A549 (cell line): ENCODE data around the gene BCL2. TPM values are rescaled to one million over a fixed set of nuclear protein-coding genes. Genes with fewer than 3 reads are reported as not detected.

Experiments used
- ATAC-seq, 2 experiments: fragments of 200-7000 bp in 1 of 2; fragments of >200 bp in 1 of 2; cut with Nextera tagmentation in 1 of 2; cut with Tn5 transposase in 1 of 2; 3 replicates each; pipeline versions ENCODE4 v1.8.0 to v1.9.1; 2018 to 2020; ENCODE audit warnings: mild to moderate bottlenecking in 1 of 2, moderate library complexity in 1 of 2
- CTCF ChIA-PET: fragments of 300-600 bp; sonication (Branson Sonifier 250); formaldehyde crosslinking; extraction: SDS; loops from one replicate; lab custom pipeline; 2021; ENCODE audit warnings: antibody characterized with exemption, inconsistent platforms; lab: Yijun Ruan, JAX
- POLR2A ChIA-PET: fragments of 350-600 bp; formaldehyde crosslinking; extraction: SDS; loops from one replicate; lab custom pipeline; 2021; ENCODE audit warnings: antibody characterized with exemption, inconsistent platforms; lab: Yijun Ruan, JAX
- DNase-seq, 2 experiments: peaks; one replicate each; pipeline versions ENCODE4 v3.0.0 to v3.0.0-alpha.2; 2011 to 2016; ENCODE audit warnings: low read depth in 1 of 2, low spot score in 1 of 2
- FAIRE-seq: peaks from 2 replicates; lab custom pipeline; 2011; peaks lifted over from hg19 to GRCh38; lab: Jason Lieb, UNC
- H3K27ac ChIP-seq, 2 experiments: fragments of >200 bp; sonication (Bioruptor Twin); formaldehyde crosslinking; 3 replicates each; pipeline ENCODE4 v1.5.1; 2016 to 2017
- H3K4me1 ChIP-seq: fragments of >200 bp; sonication (Bioruptor Twin); formaldehyde crosslinking; 3 replicates; pipeline ENCODE4 v1.6.1; 2016
- H3K4me2 ChIP-seq: fragments of >200 bp; sonication (Bioruptor Twin); formaldehyde crosslinking; 3 replicates; pipeline ENCODE4 v1.6.1; 2016
- H3K4me3 ChIP-seq: fragments of >200 bp; sonication (Bioruptor Twin); formaldehyde crosslinking; 3 replicates; pipeline ENCODE4 v1.5.1; 2016
- H3K9me3 ChIP-seq: fragments of >200 bp; sonication (Bioruptor Twin); formaldehyde crosslinking; 3 replicates; pipeline ENCODE4 v1.6.1; 2016
- BCL3 ChIP-seq: fragments of >200 bp; sonication (Bioruptor Twin); formaldehyde crosslinking; IDR thresholded peaks from 3 replicates; pipeline ENCODE4 v1.6.1; 2016
- BHLHE40 ChIP-seq: IDR thresholded peaks from 2 replicates; pipeline ENCODE4 v1.6.1; 2012; ENCODE audit warnings: low read depth, low read length, inconsistent platforms
- CBX2 ChIP-seq: fragments of 200-600 bp; sonication (generic); IDR thresholded peaks from 2 replicates; pipeline ENCODE4 v1.6.1; 2016; ENCODE audit warnings: low read depth, mild to moderate bottlenecking, borderline replicate concordance
- CBX8 ChIP-seq: fragments of 200-600 bp; sonication (generic); IDR thresholded peaks from 2 replicates; pipeline ENCODE4 v1.6.1; 2016
- CHD2 ChIP-seq: fragments of 150-350 bp; IDR thresholded peaks from 2 replicates; pipeline ENCODE4 v1.6.1; 2014; ENCODE audit warnings: low read length; ENCODE audit not compliant: partially characterized antibody
- FOSL2 ChIP-seq, 2 experiments: fragments of 450-650 bp in 1 of 2; fragments of >200 bp in 1 of 2; sonication (Bioruptor Twin) in 1 of 2; formaldehyde crosslinking; IDR thresholded peaks; 2 replicates each; pipeline versions ENCODE4 v1.5.0 to v1.6.1; 2016 to 2020; ENCODE audit warnings: mild to moderate bottlenecking in 1 of 2, moderate library complexity in 1 of 2
- FOXS1 ChIP-seq: fragments of 250-450 bp; sonication (Bioruptor Pico); IDR thresholded peaks from 2 replicates; pipeline ENCODE4 v1.5.0; 2020; ENCODE audit warnings: mild to moderate bottlenecking, moderate library complexity
- HDAC2 ChIP-seq: fragments of 200-600 bp; sonication (generic); IDR thresholded peaks from 2 replicates; pipeline ENCODE4 v1.6.1; 2016
- JUNB ChIP-seq: fragments of >200 bp; sonication (Bioruptor Twin); formaldehyde crosslinking; IDR thresholded peaks from 2 replicates; pipeline ENCODE4 v1.6.1; 2016
- KDM5A ChIP-seq: fragments of 200-600 bp; sonication (generic); IDR thresholded peaks from 2 replicates; pipeline ENCODE4 v1.6.1; 2016; ENCODE audit warnings: antibody characterized with exemption, mild to moderate bottlenecking
- MAFK ChIP-seq: fragments of 450-650 bp; IDR thresholded peaks from 2 replicates; pipeline ENCODE4 v1.6.1; 2014; ENCODE audit not compliant: partially characterized antibody
- MAZ ChIP-seq: fragments of 150-350 bp; IDR thresholded peaks from 2 replicates; pipeline ENCODE4 v1.6.1; 2014; ENCODE audit warnings: antibody characterized with exemption, low read depth, low read length, borderline replicate concordance
- MYC ChIP-seq: IDR thresholded peaks from 2 replicates; pipeline ENCODE4 v1.6.1; 2012; ENCODE audit warnings: mild to moderate bottlenecking, inconsistent platforms, low read length, improper control_type of control experiment, borderline replicate concordance
- NFE2L2 ChIP-seq: fragments of 150-350 bp; conservative IDR thresholded peaks from 2 replicates; pipeline ENCODE4 v1.6.1; 2014; ENCODE audit warnings: low read length
- NPAS2 ChIP-seq: fragments of 250-450 bp; sonication (Bioruptor Pico); IDR thresholded peaks from 2 replicates; pipeline ENCODE4 v1.8.0; 2022; ENCODE audit warnings: mild to moderate bottlenecking, moderate library complexity, borderline replicate concordance
- POLR2A ChIP-seq: IDR thresholded peaks from 2 replicates; pipeline ENCODE4 v1.6.1; 2012; ENCODE audit warnings: mild to moderate bottlenecking, low read length
- RARB ChIP-seq: fragments of 250-450 bp; sonication (Bioruptor Pico); IDR thresholded peaks from 2 replicates; pipeline ENCODE4 v1.8.0; 2021; ENCODE audit warnings: mild to moderate bottlenecking, moderate library complexity
- RFX5 ChIP-seq: fragments of 450-650 bp; IDR thresholded peaks from 2 replicates; pipeline ENCODE4 v1.7.1; 2014; ENCODE audit warnings: antibody characterized with exemption, mild to moderate bottlenecking, moderate library complexity
- RNF2 ChIP-seq: fragments of 200-600 bp; sonication (generic); IDR thresholded peaks from 2 replicates; pipeline ENCODE4 v1.6.1; 2016; ENCODE audit warnings: low read depth, mild to moderate bottlenecking, antibody characterized with exemption, moderate library complexity, borderline replicate concordance
- TFCP2L1 ChIP-seq: fragments of 250-450 bp; sonication (Bioruptor Pico); IDR thresholded peaks from 2 replicates; pipeline ENCODE4 v1.5.0; 2021; ENCODE audit warnings: mild to moderate bottlenecking
- ZC3H11A ChIP-seq: fragments of 450-650 bp; IDR thresholded peaks from 2 replicates; pipeline ENCODE4 v1.6.1; 2014; ENCODE audit warnings: antibody characterized with exemption, mild to moderate bottlenecking
- ZFP36 ChIP-seq: fragments of 450-650 bp; IDR thresholded peaks from 2 replicates; pipeline ENCODE4 v1.6.1; 2014; ENCODE audit warnings: borderline replicate concordance; ENCODE audit not compliant: partially characterized antibody
- WGBS: methylation state at CpG from one replicate; pipeline ENCODE4 v1.1.6; 2017; ENCODE audit errors: missing lambda C conversion rate; 5-methylcytosine and 5-hydroxymethylcytosine counted together
- polyA plus RNA-seq, 4 experiments: library from polyadenylated mRNA; depleted of rRNA in 3 of 4; stranded (reverse); fragments of >200 nt; fragmentation: RNase III in 1 of 4; extraction: RNeasy Plus Mini Kit Qiagen cat#74134 plus additional on column Dnase treatment in 1 of 4; gene quantifications; 2 replicates in 3 of 4; 3 replicates in 1 of 4; pipeline ENCODE4 v1.2.3, GENCODE V29; 2011 to 2017
- TF ChIP-seq, protein P1 (sequence below): IDR thresholded peaks from 2 replicates; pipeline ENCODE4 v1.6.1; 2012
- TF ChIP-seq, protein P2 (sequence below): fragments of >200 bp; sonication (Bioruptor Twin); formaldehyde crosslinking; IDR thresholded peaks from 3 replicates; pipeline ENCODE4 v1.5.1; 2016

The BCL2 gene
- polyA plus RNA-seq, 2 of the 4 experiments (the other 2 are of a cell fraction) = 0.50 to 0.61 TPM

DNA sequence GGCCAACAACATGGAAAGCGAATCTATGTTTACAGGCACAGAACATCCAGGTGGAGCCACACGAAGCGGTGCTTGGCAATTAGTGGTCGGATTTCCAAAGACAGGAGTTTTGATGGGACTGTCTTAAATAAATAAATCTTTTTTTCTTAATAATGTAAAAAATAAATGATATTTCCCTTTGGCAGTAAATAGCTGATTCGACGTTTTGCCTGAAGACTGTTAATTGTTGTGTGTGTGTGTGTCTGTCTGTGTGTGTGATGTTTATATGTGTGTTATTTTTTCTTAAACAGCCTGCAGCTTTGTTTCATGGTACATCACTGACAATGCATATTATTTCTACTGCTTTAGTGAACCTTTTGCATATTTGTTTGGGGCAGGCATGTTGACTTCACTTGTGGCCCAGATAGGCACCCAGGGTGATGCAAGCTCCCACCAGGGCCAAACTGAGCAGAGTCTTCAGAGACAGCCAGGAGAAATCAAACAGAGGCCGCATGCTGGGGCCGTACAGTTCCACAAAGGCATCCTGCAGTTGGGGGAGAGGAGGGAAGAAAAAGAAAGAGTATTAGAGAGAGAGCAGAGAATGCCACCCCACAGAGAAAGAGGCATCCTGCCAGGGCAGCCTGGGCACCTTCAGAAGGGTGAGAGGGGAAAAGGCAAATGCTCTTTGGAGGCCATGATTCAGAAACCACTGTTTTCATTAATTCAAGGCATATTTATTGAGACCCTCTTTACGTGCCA is 191.2 kb downstream of the BCL2 start:
- no peak overlapping the region for H3K4me2 ChIP-seq
- H3K9me3 ChIP-seq = no peaks in the 10 kb centered on the region
- ChIA-PET POLR2A (no interaction called here), CTCF (interaction anchor here (0.9 to 1.4 kb wide), 3 partner anchors 195 to 307 kb away, joined by 3 to 6 read pairs (median 3); no protein-coding TSS in a partner anchor)
- DNase-seq (no peak), ATAC-seq (no peak), FAIRE-seq (no peak)
- WGBS = 65% methylated on average over 9 of the region's 9 CpGs
- H3K27ac ChIP-seq = no peak overlapping the region
- H3K4me1 ChIP-seq = no peaks in the 10 kb centered on the region
- peak; percentile 13 for TF ChIP-seq MAFK
- no peak for TF ChIP-seq BCL3
- H3K4me3 ChIP-seq = no peak overlapping the region

DNA sequence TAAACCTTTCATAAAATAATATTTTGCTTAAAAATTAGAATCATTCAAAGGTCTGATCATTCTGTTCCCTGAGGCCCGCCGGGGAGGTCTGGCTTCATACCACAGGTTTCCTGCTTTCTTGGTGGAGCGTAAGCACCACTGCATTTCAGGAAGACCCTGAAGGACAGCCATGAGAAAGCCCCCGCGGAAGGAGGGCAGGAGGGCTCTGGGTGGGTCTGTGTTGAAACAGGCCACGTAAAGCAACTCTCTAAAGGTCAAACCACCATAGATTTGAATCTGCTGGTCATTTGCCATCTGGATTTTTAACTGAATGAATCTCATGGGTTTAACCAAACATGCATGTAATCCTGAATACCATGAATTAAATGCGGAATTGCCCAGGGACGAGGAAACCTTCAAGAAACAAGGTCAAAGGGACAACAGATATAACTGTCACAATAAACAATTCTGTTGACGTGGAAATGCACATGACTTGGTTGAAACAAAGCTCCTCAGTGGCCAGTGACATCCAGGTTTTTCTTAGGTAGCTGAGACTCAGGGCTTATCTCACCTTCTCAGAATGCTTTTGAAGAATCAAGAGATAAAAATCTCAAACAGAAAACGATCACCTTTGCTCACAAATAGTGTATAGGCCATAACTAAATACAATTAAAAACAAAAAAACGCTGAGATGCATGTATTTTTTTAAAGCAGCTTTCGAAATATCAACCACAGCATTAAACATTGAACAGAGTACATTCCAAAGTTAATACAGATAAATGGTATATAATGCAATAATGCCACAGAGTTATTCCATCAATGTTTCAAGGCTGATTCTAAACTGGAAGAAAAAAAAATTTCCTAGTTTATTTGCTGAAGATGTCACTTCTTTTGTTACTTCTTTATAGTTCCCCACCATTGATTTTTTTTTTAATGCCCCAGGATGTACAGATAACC is 193.2 kb downstream of the BCL2 start:
- H3K9me3 ChIP-seq = no peaks in the 10 kb centered on the region
- no peak overlapping the region for H3K27ac ChIP-seq
- POLR2A ChIA-PET = no interaction called here
- CTCF ChIA-PET = no interaction called here
- no peak overlapping the region for H3K4me3 ChIP-seq
- TF ChIP-seq, protein P1, sequence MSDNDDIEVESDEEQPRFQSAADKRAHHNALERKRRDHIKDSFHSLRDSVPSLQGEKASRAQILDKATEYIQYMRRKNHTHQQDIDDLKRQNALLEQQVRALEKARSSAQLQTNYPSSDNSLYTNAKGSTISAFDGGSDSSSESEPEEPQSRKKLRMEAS = no peak
- TF ChIP-seq ZC3H11A (no peak), MYC (no peak), CBX2 (no peak), TFCP2L1 (no peak), POLR2A (no peak), CBX8 (no peak)
- TF ChIP-seq, all 56 proteins: peak for 0
- WGBS = 48% methylated on average over 12 of the region's 12 CpGs
- ATAC-seq (no peak), DNase-seq (no peak), FAIRE-seq (no peak)
- Histone ChIP-seq H3K4me1 (no peaks in the 10 kb centered on the region), H3K4me2 (no peak overlapping the region)

DNA sequence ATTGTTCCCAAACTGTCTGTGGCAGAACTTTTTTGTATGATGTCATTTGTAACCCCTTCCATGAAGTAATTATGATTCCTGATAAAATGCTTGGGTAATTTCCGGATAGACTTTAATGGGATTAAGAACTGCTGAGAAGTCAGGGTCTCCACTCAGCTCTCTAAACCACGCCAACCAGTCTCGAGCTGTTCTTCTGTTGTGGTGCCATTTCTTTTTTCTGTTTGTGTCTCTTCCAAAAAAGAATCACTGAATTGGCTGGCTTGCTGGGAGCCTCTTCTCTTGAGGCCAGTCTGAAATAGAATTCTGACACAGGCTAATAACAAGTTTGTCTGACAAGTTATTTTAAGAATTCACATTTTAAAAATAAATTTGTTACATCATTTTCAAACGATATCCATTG is 198.9 kb downstream of the BCL2 start:
- no peak for TF ChIP-seq RFX5
- TF ChIP-seq FOXS1 = no peak
- no peak for TF ChIP-seq FOSL2 (IDR thresholded peaks at IDR 0.05)
- no peak for TF ChIP-seq FOSL2 (CRISPR knock-in tag; IDR thresholded peaks at IDR 0.05)
- no peak for TF ChIP-seq MAZ
- TF ChIP-seq, protein P2, sequence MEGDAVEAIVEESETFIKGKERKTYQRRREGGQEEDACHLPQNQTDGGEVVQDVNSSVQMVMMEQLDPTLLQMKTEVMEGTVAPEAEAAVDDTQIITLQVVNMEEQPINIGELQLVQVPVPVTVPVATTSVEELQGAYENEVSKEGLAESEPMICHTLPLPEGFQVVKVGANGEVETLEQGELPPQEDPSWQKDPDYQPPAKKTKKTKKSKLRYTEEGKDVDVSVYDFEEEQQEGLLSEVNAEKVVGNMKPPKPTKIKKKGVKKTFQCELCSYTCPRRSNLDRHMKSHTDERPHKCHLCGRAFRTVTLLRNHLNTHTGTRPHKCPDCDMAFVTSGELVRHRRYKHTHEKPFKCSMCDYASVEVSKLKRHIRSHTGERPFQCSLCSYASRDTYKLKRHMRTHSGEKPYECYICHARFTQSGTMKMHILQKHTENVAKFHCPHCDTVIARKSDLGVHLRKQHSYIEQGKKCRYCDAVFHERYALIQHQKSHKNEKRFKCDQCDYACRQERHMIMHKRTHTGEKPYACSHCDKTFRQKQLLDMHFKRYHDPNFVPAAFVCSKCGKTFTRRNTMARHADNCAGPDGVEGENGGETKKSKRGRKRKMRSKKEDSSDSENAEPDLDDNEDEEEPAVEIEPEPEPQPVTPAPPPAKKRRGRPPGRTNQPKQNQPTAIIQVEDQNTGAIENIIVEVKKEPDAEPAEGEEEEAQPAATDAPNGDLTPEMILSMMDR = no peak
- TF ChIP-seq RNF2 = no peak
- TF ChIP-seq POLR2A = no peak
- TF ChIP-seq CHD2 = no peak
- no peak for TF ChIP-seq ZFP36
- TF ChIP-seq BHLHE40 = no peak
- TF ChIP-seq JUNB = no peak
- TF ChIP-seq TFCP2L1 = no peak
- no peak for TF ChIP-seq KDM5A
- no peak for TF ChIP-seq NPAS2 (CRISPR knock-in tag)
- TF ChIP-seq NFE2L2 = no peak
- TF ChIP-seq RARB (CRISPR knock-in tag) = no peak
- no peak for TF ChIP-seq HDAC2
- ChIA-PET CTCF (interaction anchor here (0.8 to 1.9 kb wide), 3 partner anchors 199 to 203 kb away, joined by 3 to 6 read pairs (median 3); partner anchors contain the start of gene BCL2), POLR2A (no interaction called here)
- ATAC-seq = no peak
- Histone ChIP-seq H3K4me2 (no peak overlapping the region), H3K9me3 (no peaks in the 10 kb centered on the region), H3K27ac (no peak overlapping the region), H3K4me3 (no peak overlapping the region), H3K4me1 (no peaks in the 10 kb centered on the region)
- DNase-seq = no peak
- no peak for FAIRE-seq
- 25% methylated on average over 4 of the region's 4 CpGs for WGBS
